ENCODE data around the gene ATF7IP.

- TF ChIP-seq BCL11A (tag by site-specific recombination; IDR thresholded peaks at IDR 0.05; ENCODE audit: low read depth) (no peak), ZNF629 (tag by site-specific recombination; IDR thresholded peaks at IDR 0.05) (no peak), ZBTB7A (tag by site-specific recombination; IDR thresholded peaks at IDR 0.05; ENCODE audit: low read depth) (no peak), CTCF (tag by site-specific recombination; IDR thresholded peaks at IDR 0.05) (no peak), REST (tag by site-specific recombination; IDR thresholded peaks at IDR 0.05) (no peak), ZBTB1 (tag by site-specific recombination; IDR thresholded peaks at IDR 0.05) (no peak), ZBTB11 (tag by site-specific recombination; conservative IDR thresholded peaks at IDR 0.05; ENCODE audit: low read depth) (no peak), ZNF785 (tag by site-specific recombination; IDR thresholded peaks at IDR 0.05) (no peak), ZNF830 (tag by site-specific recombination; IDR thresholded peaks at IDR 0.05; ENCODE audit: low read depth) (no peak), ZNF473 (tag by site-specific recombination; IDR thresholded peaks at IDR 0.05) (no peak)
Measured at GRCh38 chr12:14327711-14328110, 37.8 kb upstream of the ATF7IP start.
